Prostate gland (tissue), 2 donors: Measurements from ENCODE around the gene TBC1D22A.

Experiments used
- POLR2AphosphoS5 ChIP-seq: sonication (generic); formaldehyde crosslinking; IDR thresholded peaks from one replicate; pipeline ENCODE4 v1.6.1; 2017; ENCODE audit warnings: antibody characterized with exemption
- TF ChIP-seq, protein P1 (sequence below), 4 experiments: fragments of 200-600 bp in 2 of 4; fragments of 450-650 bp in 2 of 4; sonication (generic) in 2 of 4; IDR thresholded peaks; 1 replicate in 3 of 4; 2 replicates in 1 of 4; pipeline ENCODE4 v1.5.1; 2016 to 2019; ENCODE audit warnings: antibody characterized with exemption in 4 of 4, mild to moderate bottlenecking in 2 of 4, moderate library complexity in 2 of 4

DNA sequence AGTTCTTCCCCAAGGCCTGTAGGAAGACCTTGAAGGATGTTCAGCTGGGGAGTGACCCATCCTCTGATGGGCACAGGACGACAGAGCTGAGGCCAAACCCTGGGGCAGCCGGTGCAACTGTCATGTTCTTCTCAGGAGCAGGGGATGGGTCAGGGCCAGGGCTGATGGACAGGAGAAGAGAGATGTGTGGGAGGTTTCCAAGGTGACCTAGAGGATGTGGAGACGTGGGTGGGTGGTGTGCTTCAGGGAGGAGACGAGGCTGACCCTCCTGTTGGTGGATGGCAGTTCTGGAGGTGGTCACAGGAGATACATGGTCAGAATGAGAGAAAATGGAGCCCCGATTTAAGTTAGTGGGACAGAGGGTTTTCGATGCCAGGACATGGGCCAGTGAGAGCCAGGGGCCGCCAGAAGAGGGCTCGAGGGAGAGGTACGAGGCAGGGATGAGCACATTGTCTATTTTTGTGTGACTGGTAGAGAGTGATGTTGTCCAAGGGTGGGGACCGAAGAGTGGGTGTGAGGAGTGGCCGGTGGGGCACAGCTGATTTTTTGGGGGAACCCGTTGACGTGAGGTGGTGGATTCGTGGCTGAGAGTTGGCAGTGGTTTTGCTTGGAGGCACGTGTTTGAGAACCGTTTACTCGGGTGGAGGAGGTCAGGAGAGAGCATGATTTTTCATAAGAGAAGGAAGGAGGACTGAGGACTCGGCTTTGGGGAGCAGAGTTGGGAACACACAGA, 14.6 kb downstream of the TBC1D22A start:
- TF ChIP-seq, protein P1, sequence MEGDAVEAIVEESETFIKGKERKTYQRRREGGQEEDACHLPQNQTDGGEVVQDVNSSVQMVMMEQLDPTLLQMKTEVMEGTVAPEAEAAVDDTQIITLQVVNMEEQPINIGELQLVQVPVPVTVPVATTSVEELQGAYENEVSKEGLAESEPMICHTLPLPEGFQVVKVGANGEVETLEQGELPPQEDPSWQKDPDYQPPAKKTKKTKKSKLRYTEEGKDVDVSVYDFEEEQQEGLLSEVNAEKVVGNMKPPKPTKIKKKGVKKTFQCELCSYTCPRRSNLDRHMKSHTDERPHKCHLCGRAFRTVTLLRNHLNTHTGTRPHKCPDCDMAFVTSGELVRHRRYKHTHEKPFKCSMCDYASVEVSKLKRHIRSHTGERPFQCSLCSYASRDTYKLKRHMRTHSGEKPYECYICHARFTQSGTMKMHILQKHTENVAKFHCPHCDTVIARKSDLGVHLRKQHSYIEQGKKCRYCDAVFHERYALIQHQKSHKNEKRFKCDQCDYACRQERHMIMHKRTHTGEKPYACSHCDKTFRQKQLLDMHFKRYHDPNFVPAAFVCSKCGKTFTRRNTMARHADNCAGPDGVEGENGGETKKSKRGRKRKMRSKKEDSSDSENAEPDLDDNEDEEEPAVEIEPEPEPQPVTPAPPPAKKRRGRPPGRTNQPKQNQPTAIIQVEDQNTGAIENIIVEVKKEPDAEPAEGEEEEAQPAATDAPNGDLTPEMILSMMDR (IDR thresholded peaks at IDR 0.05), result no peak
- no peak for TF ChIP-seq POLR2AphosphoS5
